ENCODE results near the gene GAB2. TPM values are rescaled to one million over a fixed set of nuclear protein-coding genes. Genes with fewer than 3 reads are reported as not detected.

GAB2 gene
- total and polyA plus RNA-seq, 2 of the 13 experiments (the other 11 are each of a cell fraction or from before 2014, with no cell fraction given): 4.1 to 8.6 TPM

DNA sequence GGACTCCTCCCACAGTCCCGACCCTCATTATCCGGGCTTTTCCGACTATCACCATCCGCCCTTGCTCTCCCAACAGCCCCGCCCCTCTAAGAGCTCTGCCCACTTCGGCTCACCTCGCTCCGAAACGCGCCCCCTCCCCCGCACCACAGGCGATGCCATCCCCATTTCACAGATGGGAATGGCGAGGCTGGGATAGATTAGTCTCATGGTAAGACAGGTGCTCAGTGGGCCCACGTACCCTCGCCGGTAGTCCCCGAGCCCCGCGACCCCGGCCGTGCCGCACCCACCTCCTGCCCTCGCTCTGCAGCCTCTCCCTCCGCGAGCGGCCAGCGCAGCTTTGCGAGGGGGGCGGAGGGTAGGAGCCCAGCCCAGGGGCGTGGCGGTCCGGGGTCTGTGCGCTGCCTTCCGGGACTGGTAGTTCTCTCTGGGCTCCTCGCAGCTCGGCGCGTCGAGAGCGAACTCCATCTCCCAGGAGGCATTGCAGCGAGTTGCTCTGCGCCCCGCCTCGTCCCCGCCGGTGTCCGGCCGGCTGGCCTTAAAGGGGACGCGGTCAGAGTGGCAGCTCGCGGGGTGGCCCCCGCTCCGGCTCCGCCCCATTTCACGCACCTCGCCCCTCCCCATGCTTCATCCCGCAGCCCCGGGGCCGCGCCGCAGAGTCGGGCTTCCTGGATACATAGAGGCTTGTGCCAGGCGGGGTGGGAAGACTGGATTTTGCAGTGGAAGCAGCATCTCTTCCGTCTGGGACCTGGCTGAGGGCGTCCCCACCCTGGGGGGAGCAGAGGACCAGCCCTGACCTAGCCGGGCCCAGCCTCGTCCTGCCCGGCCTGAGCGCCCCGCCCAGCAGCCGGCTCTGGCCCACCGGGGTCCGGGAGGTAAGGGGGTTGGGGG is 229.1 kb downstream of the GAB2 start, which contains the start of the genes KCTD21 and USP35 (continued):
- no peak for TF ChIP-seq SMC3 (IDR thresholded peaks at IDR 0.05; ENCODE audit: low read length)
- TF ChIP-seq, protein P1, sequence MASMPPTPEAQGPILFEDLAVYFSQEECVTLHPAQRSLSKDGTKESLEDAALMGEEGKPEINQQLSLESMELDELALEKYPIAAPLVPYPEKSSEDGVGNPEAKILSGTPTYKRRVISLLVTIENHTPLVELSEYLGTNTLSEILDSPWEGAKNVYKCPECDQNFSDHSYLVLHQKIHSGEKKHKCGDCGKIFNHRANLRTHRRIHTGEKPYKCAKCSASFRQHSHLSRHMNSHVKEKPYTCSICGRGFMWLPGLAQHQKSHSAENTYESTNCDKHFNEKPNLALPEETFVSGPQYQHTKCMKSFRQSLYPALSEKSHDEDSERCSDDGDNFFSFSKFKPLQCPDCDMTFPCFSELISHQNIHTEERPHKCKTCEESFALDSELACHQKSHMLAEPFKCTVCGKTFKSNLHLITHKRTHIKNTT (CRISPR knock-in tag; IDR thresholded peaks at IDR 0.05): 0 out of 2 replicates have a peak, but pooled peaks have one; percentile 21
- no peak for TF ChIP-seq MLLT10 (CRISPR knock-in tag; IDR thresholded peaks at IDR 0.05)
- no peak for TF ChIP-seq RORA (CRISPR knock-in tag; IDR thresholded peaks at IDR 0.05)
- peak in 1 of 2 experiments; percentile 85; a peak in 2 of 4 replicates for TF ChIP-seq POLR2A (IDR thresholded peaks at IDR 0.05; ENCODE audit: insufficient read depth in 1 of 2, low read depth in 2 of 2, low read length in 2 of 2)
- peak in 1 of 2 experiments; percentile 19; a peak in 2 of 4 replicates for TF ChIP-seq EP300 (IDR thresholded peaks at IDR 0.05; ENCODE audit: low read depth in 2 of 2, low read length in 2 of 2)
- no peak; the same call in 1 of the 2 replicates for TF ChIP-seq EP300 (CRISPR knock-in tag; IDR thresholded peaks at IDR 0.05; ENCODE audit: borderline replicate concordance)
- TF ChIP-seq ZKSCAN1 (IDR thresholded peaks at IDR 0.05; ENCODE audit: low read length): no peak
- no peak for TF ChIP-seq POLR2AphosphoS2 (IDR thresholded peaks at IDR 0.05; ENCODE audit: low read depth, low read length)
- no peak for TF ChIP-seq SRSF4 (IDR thresholded peaks at IDR 0.05; ENCODE audit: low read depth, low read length, poor library complexity, severe bottlenecking)
- peak; percentile 82 for TF ChIP-seq TAF1 (CRISPR knock-in tag; IDR thresholded peaks at IDR 0.05)
- TF ChIP-seq, protein P2, sequence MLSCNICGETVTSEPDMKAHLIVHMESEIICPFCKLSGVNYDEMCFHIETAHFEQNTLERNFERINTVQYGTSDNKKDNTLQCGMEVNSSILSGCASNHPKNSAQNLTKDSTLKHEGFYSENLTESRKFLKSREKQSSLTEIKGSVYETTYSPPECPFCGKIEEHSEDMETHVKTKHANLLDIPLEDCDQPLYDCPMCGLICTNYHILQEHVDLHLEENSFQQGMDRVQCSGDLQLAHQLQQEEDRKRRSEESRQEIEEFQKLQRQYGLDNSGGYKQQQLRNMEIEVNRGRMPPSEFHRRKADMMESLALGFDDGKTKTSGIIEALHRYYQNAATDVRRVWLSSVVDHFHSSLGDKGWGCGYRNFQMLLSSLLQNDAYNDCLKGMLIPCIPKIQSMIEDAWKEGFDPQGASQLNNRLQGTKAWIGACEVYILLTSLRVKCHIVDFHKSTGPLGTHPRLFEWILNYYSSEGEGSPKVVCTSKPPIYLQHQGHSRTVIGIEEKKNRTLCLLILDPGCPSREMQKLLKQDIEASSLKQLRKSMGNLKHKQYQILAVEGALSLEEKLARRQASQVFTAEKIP (CRISPR knock-in tag; IDR thresholded peaks at IDR 0.05; ENCODE audit: borderline replicate concordance): no peak
- TF ChIP-seq ZNF225 (CRISPR knock-in tag; IDR thresholded peaks at IDR 0.05): no peak
- TF ChIP-seq THYN1 (CRISPR knock-in tag; IDR thresholded peaks at IDR 0.05; ENCODE audit: borderline replicate concordance, low read depth): no peak
- TF ChIP-seq GABPB1 (CRISPR knock-in tag; IDR thresholded peaks at IDR 0.05): peak; percentile 92
- TF ChIP-seq, protein P3, sequence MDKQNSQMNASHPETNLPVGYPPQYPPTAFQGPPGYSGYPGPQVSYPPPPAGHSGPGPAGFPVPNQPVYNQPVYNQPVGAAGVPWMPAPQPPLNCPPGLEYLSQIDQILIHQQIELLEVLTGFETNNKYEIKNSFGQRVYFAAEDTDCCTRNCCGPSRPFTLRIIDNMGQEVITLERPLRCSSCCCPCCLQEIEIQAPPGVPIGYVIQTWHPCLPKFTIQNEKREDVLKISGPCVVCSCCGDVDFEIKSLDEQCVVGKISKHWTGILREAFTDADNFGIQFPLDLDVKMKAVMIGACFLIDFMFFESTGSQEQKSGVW (CRISPR knock-in tag; IDR thresholded peaks at IDR 0.05; ENCODE audit: borderline replicate concordance): no peak
- peak; percentile 90 for TF ChIP-seq HNRNPLL (IDR thresholded peaks at IDR 0.05; ENCODE audit: low read depth, low read length, poor library complexity, severe bottlenecking)
- TF ChIP-seq ZNF329 (CRISPR knock-in tag; IDR thresholded peaks at IDR 0.05; ENCODE audit: low read depth): 0 out of 2 replicates have a peak, but pooled peaks have one; percentile 80
- peak; percentile 48; the same call in 1 of the 2 replicates for TF ChIP-seq HOXA3 (CRISPR knock-in tag; IDR thresholded peaks at IDR 0.05)
- TF ChIP-seq, protein P4, sequence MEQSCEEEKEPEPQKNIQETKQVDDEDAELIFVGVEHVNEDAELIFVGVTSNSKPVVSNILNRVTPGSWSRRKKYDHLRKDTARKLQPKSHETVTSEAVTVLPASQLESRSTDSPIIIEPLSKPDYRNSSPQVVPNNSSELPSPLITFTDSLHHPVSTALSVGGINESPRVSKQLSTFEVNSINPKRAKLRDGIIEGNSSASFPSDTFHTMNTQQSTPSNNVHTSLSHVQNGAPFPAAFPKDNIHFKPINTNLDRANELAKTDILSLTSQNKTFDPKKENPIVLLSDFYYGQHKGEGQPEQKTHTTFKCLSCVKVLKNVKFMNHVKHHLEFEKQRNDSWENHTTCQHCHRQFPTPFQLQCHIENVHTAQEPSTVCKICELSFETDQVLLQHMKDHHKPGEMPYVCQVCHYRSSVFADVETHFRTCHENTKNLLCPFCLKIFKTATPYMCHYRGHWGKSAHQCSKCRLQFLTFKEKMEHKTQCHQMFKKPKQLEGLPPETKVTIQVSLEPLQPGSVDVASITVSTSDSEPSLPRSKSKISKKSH (CRISPR knock-in tag; IDR thresholded peaks at IDR 0.05; ENCODE audit: borderline replicate concordance): no peak; the same call in none of the 2 replicates
- TF ChIP-seq STAT5B (CRISPR knock-in tag; IDR thresholded peaks at IDR 0.05): 0 out of 2 replicates have a peak, but pooled peaks have one; percentile 11
- no peak for TF ChIP-seq SNAPC2 (CRISPR knock-in tag; IDR thresholded peaks at IDR 0.05)
- TF ChIP-seq ZNF629 (CRISPR knock-in tag; conservative IDR thresholded peaks at IDR 0.05): peak; percentile 100
